ENCODE results near the gene HAGHL. TPM values are rescaled to one million over a fixed set of nuclear protein-coding genes. Genes with fewer than 3 reads are reported as not detected.

HAGHL gene, protein sequence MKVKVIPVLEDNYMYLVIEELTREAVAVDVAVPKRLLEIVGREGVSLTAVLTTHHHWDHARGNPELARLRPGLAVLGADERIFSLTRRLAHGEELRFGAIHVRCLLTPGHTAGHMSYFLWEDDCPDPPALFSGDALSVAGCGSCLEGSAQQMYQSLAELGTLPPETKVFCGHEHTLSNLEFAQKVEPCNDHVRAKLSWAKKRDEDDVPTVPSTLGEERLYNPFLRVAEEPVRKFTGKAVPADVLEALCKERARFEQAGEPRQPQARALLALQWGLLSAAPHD
- 9.0 and 16.1 TPM in 2 replicates for total RNA-seq

DNA sequence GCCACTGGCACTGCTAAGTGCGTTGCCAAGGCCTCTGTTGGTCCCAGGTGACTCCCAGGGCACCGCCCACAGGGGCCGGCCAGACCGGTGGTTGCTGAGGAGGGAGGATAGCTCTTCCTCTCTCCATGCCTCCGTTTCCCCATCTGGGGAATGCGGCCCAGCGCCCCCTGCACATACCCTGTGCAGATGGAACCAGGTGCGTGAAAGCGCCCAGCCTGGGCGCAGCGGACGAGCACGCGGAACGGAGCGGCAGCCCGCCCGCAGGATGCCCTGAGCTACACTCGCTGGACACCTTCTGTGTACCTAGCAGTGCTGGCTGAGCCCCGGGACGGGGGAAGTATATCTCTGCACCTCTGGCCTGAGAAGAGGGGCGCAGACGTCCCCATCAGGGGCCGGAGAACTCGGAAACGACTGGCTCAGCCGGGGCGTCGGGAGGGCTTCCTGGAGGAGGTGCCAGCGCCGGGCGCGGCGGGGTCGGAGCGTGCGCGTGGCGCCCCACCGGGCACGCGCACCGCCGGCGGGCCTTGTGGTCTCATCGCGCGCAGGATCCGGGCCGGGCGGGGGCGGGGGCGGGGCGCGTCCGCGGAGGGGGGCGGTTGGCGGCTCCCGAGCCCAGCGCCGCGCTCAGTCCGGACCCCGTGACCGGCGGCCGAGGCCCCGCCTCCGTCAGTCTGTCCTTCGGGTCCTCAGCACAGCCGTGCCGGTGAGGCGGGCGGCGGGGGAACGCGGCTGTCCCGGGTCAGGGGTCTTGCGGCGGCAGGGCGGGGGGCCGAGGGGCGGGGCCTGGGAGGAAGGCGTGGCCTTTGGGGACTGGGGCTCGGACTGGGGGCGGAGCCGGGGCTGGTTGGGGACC lies at the start of gene HAGHL, which contains the start of gene CCDC78:
TSS of gene HAGHL (plus strand) at position 669 of the 853 bp plus-strand sequence. CDS start 404 bp downstream, outside the sequence.
TSS of gene CCDC78 (minus strand) at position 6 of the 853 bp plus-strand sequence. CDS start 76 bp downstream, outside the sequence.

DNA sequence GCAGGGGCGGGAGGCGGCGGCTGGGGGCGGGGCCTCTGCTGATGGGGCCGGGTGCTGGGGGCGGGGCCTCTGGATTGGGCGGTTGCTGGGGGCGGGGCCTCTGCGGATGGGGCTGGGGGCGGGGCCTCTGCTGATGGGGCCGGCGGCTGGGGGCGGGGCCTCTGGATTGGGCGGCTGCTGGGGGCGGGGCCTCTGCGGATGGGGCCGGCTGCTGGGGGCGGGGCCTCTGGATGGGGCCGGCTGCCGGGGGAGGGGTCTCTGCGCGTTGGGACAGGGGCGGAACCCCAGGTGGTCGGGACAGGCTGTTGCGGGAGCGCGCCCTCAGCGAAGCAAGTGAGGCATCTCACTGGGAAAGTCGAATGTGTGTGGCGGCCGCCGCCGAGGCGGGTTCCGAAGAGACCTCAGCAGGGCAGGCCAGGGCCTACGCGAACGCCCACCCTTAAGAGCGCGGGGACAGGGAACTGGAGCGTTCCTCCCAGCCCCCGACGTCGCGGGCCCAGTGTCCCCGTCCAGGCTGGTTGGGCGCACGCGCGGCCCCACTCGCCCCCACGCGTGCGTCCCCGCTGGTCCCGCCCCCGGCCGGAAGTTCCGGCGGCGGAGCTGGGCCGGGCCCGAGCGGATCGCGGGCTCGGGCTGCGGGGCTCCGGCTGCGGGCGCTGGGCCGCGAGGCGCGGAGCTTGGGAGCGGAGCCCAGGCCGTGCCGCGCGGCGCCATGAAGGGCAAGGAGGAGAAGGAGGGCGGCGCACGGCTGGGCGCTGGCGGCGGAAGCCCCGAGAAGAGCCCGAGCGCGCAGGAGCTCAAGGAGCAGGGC lies 46.9 kb upstream of the HAGHL start, which contains the start of gene STUB1:
TSS of gene STUB1 (plus strand) at position 597 of the 811 bp plus-strand sequence. CDS start at position 713, 116 bp downstream.

DNA sequence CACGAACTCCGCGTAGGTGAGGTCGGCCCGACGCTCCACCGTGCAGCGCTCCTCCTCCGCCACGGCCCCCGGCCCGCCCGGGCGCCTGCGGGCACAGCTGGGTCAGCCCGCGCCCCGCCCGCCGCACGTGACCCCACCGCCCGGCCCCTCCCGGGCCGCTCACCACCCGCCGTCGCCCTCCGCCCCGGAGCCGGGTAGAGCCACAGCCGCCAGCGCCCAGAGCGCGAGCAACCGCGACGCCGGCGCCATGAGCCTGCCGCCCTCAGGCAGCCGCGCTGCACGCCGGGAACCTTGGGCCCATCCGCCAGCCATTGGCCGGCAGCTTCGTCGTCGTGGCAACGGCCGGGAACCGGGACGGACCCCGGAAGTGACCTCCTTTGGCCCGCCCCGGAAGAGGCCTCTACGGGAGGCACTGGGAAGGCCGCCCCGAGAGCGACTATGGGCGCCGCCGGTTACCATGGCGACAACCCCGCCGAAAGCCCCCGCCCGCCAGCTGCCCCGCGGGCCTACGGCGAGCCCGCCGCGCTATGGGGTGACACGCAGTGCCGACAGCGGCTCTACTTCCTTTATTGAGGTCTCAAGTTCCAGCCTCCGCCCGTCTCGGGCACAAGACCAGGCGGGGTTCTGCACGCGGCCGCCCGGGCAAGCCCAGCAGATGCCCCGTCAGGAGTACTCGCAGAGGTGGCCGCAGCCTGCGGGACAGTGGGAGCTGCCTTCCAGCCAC lies 42.7 kb upstream of the HAGHL start, which contains the start of gene JMJD8:
TSS of gene JMJD8 (minus strand) at position 264 of the 724 bp plus-strand sequence. CDS start at position 249, 15 bp downstream.

DNA sequence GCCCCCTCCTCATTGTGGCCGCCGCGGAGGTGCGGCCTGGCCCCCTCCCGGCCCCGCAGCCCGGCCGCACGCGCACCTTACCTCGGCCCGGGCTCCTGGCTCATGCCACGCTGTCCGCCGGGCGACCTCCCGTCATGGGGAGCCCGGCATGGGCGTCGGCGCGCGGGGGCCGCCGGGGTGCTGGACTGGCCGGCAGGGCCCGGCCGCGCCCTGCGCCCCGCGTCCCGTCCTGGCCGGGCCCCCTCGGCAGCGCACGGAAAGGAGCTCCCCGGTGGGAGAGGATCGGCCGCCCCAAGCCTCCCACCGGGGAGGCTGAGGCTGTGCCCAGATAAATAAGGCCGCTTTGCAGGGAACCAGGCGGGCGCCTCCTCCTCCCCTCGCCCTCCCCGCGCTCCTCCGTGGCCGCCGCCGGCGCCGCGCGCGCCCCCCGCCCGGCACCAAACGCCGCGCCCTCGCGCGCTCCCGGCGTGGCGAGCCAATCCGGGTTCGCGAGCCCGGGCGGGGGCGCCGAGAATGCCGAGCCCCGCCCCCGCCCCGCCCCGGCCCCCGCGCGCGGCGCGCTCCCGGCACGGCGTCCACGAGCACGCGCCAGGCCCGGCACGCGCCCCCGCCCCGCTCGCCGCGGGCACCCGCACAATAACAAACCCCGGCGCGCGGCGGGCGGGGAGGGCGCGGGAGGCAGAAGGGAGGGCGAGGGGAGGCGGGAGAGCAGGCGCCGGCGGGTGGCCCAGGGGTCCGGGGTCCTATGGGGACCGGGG lies 21.3 kb upstream of the HAGHL start, which contains the start of gene FBXL16:
TSS of gene FBXL16 (minus strand) at position 371 of the 758 bp plus-strand sequence. CDS start 8,396 bp downstream, outside the sequence.

DNA sequence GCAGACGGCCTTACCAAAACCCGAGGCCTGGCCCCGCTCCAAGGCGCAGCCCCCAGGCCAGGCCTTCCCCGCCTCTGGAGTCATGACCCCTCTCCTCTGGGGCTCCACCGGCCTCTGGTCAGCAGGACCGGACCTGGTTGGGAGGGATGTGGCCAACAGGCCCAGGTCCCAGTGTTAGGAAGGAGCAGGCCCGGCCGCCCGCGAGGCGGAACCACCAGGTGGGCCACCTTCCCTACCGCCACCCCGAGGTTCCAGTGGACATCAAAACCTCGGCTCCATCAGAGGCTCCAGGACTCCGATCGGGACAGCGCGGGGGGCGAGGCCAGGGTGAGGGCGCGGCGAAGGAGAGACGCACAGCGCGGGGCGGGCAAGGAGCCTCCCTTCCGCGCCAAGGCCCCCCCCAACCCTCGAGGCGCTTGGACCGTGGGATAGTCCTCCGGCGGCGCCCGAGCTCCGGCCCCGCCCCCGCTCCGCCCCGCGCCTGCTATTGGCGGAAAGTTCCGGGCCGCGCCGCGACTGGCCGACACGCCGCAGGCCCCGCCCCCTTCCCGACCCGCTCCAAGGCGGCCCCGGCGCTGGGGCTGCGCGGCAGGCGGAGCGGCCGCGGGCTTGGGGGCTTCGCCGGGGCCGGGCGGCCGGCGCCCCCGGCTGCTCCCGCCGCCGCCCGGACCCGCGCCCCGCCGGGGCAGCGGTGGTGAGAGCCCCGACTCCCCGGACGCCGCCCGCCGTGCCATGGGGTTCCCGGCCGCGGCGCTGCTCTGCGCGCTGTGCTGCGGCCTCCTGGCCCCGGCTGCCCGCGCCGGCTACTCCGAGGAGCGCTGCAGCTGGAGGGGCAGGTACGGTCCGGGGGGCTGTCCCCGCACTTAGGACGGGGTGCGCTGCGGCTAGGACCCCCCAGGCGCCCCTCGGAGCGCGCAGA lies 12.1 kb upstream of the HAGHL start, which contains the start of gene METRN:
TSS of gene METRN (plus strand) at position 561 of the 919 bp plus-strand sequence. CDS start at position 733, 172 bp downstream.

DNA sequence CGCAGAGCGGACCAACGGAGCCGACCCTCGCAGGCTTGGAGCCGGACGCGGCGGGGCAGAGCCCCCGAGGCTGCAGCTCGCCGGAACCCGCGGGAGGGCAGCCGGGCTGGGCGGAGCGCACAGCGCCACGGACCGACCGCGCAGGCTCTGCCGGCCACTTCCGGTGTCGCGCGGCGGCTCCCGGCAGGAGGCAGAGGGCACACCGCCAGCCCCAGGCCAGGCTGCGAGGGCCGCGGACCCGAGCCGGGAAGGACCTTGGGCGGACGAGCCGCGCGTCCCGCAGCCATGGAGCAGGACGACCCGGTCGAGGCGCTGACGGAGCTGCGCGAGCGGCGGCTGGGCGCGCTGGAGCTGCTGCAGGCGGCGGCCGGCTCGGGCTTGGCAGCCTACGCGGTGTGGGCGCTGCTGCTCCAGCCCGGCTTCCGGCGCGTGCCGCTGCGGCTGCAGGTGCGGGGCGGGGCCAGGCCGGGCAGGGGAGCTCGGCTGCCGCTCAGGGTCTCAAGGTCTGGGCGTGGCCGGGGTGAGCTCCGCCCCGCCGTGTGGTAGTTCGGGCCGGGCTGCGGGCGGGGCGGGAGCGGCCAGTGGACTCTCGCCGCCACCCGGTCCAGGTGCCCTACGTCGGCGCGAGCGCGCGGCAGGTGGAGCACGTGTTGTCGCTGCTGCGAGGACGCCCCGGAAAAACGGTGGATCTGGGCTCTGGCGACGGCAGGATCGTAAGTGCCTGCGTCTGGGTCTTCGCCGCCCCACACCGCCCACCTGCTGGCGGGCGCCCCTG lies 5.7 kb upstream of the HAGHL start, which contains the start of gene ANTKMT:
TSS of gene ANTKMT (plus strand) at position 157 of the 775 bp plus-strand sequence. CDS start at position 286, 129 bp downstream.

DNA sequence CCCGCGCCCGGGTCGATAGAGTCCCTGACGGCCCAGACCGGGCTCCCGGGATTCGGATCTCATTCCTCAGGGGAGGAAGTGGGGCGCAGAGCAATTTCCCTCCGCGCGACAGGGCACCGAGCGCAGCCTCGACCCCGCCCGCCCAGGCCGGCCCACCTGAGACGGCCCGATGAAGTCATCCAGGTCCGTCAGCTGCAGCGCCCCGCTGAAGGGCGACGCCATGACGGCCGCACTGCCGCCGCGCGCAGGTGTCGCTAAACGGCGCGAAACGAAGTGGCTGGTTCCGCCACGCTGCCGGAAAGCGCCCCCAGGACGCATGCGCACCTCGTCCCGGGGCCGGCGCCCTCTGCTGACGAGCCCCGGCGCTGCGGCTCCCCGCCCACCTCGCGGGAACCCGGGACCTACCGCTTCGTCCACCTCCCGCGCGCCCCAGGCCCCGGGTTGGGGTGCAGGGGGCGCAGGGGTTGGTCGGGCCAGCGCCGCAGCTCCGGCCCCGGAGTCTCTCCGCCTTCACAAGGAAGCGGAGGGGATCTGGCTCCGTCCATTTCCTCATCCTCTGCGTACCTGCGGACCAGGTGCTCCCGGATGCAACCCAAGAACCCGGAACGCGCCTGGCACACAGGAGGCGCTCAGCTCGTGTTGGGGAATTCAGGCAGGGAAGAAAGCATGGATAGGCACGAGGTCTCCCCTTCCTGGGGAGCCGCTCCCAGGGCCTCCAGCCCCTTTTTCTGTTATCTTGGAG lies 14.0 kb downstream of the HAGHL start, which contains the start of gene CIAO3:
TSS of gene CIAO3 (minus strand) at position 234 of the 742 bp plus-strand sequence. CDS start at position 222, 12 bp downstream.

DNA sequence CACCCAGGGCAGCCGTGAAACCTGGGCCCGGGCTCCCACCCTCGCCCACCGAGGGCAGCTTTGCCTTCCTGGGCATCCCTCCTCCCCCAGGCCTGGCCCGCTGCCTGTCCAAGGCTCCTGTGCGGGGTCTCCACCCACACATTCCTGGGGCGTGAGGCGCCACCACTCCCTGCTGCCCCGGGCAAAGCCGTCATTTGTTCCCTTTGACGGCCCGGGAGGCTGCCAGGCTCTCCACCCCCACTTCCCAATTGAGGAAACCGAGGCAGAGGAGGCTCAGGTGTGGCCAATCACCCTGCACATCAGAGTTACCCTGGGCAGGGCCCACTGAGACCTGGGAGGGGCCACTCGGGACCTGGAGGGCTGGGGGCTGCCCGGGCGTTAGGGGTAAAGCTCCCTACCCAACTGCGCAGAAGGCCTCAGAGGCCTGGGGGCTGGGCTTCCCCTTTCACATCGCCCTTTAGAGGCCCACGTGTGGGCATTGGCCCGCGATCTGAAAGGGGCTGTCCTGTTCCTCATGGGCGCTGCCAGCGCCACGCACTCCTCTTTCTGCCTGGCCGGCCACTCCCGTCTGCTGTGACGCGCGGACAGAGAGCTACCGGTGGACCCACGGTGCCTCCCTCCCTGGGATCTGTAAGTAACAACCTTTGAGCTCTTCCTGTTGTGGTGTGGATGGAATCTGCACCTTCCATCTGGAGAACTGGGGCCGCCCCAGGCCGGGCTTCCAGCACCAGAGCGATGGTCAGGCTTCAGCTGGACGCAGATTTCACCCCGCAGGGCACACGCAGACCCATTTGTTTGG lies 33.8 kb downstream of the HAGHL start, which contains the start of gene MSLN:
TSS of gene MSLN (plus strand) at position 190 of the 799 bp plus-strand sequence. CDS start 1,947 bp downstream, outside the sequence.

Other genes starting within 250 kb of the HAGHL start
- 24.0 and 37.2 TPM in 2 replicates for gene CAPN15, start 199.4 kb upstream of the HAGHL start, total RNA-seq
- not detected in 2 replicates for gene PRR35, start 166.7 kb upstream of the HAGHL start, total RNA-seq
- gene NHLRC4, start 160.1 kb upstream of the HAGHL start, total RNA-seq, result 1.5 and 3.4 TPM in 2 replicates
- gene PIGQ, start 157.1 kb upstream of the HAGHL start, total RNA-seq, result 17.8 and 19.0 TPM in 2 replicates
- gene RAB40C, start 137.0 kb upstream of the HAGHL start, total RNA-seq, result 9.3 and 13.4 TPM in 2 replicates
- gene WFIKKN1, start 96.1 kb upstream of the HAGHL start, total RNA-seq, result under 0.01 and 0.19 TPM in 2 replicates
- 77.8 and 81.9 TPM in 2 replicates for gene METTL26, start 90.8 kb upstream of the HAGHL start, total RNA-seq
- 21.7 and 22.8 TPM in 2 replicates for gene MCRIP2, start 85.3 kb upstream of the HAGHL start, total RNA-seq
- gene WDR90, start 77.7 kb upstream of the HAGHL start, total RNA-seq, result 11.0 and 11.3 TPM in 2 replicates
- gene RHOT2, start 59.0 kb upstream of the HAGHL start, total RNA-seq, result 29.9 and 38.2 TPM in 2 replicates
- gene RHBDL1, start 51.4 kb upstream of the HAGHL start, total RNA-seq, result 0.77 and 3.1 TPM in 2 replicates
- gene STUB1, start 46.7 kb upstream of the HAGHL start, total RNA-seq, result 90.8 and 211 TPM in 2 replicates
- gene JMJD8, start 42.8 kb upstream of the HAGHL start, total RNA-seq, result 23.6 and 28.2 TPM in 2 replicates
- 2.3 and 9.0 TPM in 2 replicates for gene WDR24, start 36.7 kb upstream of the HAGHL start, total RNA-seq
- gene FBXL16, start 21.3 kb upstream of the HAGHL start, total RNA-seq, result under 0.01 TPM in 2 replicates
- 54.3 and 76.4 TPM in 2 replicates for gene METRN, start 12.0 kb upstream of the HAGHL start, total RNA-seq
- 34.1 and 39.5 TPM in 2 replicates for gene ANTKMT, start 6.0 kb upstream of the HAGHL start, total RNA-seq
- gene CCDC78, start 663 bp upstream of the HAGHL start, total RNA-seq, result 1.3 and 2.0 TPM in 2 replicates
- gene CIAO3, start 13.9 kb downstream of the HAGHL start, total RNA-seq, result 24.7 and 31.9 TPM in 2 replicates
- gene MSLN, start 33.6 kb downstream of the HAGHL start, total RNA-seq, result under 0.01 TPM in 1 of 2 replicates, not detected in the other
- 13.0 and 24.0 TPM in 2 replicates for gene RPUSD1, start 61.3 kb downstream of the HAGHL start, total RNA-seq
- 7.9 and 34.1 TPM in 2 replicates for gene CHTF18, start 61.5 kb downstream of the HAGHL start, total RNA-seq
- gene GNG13, start 73.6 kb downstream of the HAGHL start, total RNA-seq, result not detected in 2 replicates
- gene LMF1, start 243.9 kb downstream of the HAGHL start, total RNA-seq, result 15.0 and 28.2 TPM in 2 replicates

Data from regular cardiac myocyte (primary cell).